Ovary (tissue), 9 donors: ENCODE data around the gene SPATC1L. TPM values are rescaled to one million over a fixed set of nuclear protein-coding genes. Genes with fewer than 3 reads are reported as not detected.

Experiments
- DNase-seq, 5 donors: peaks; one replicate each; pipeline ENCODE4 v3.0.0-alpha.2; 2019 to 2020
- H3K27ac ChIP-seq, 2 donors: fragments of 200-600 bp; one replicate each; pipeline versions ENCODE4 v1.5.1 to v1.8.0; 2019 to 2022
- H3K27me3 ChIP-seq: fragments of 200-600 bp; one replicate; pipeline ENCODE4 v1.8.0; 2022
- H3K36me3 ChIP-seq: fragments of 200-600 bp; sonication (generic); one replicate; pipeline ENCODE4 v1.5.1; 2019
- H3K4me1 ChIP-seq: one replicate; pipeline ENCODE4 v1.8.1; 2013; ENCODE audit warnings: mild to moderate bottlenecking, moderate library complexity; ENCODE audit not compliant: insufficient read depth
- H3K4me3 ChIP-seq: fragments of 200-600 bp; sonication (generic); one replicate; pipeline ENCODE4 v1.5.1; 2017
- H3K9me3 ChIP-seq, 2 donors: fragments of 200-600 bp in 1 of 2; sonication (generic) in 1 of 2; one replicate each; pipeline versions ENCODE4 v1.5.1 to v1.8.1; 2013 to 2019; ENCODE audit warnings: mild to moderate bottlenecking in 1 of 2, moderate library complexity in 1 of 2
- CTCF ChIP-seq, 3 donors: fragments of 450-650 bp in 2 of 3; fragments of 200-600 bp in 1 of 3; IDR thresholded peaks; one replicate each; pipeline versions ENCODE4 v1.5.1 to v1.8.0; 2016 to 2022; ENCODE audit warnings: antibody characterized with exemption in 3 of 3, mild to moderate bottlenecking in 1 of 3
- EP300 ChIP-seq: sonication (generic); formaldehyde crosslinking; IDR thresholded peaks from one replicate; pipeline ENCODE4 v1.6.1; 2017; ENCODE audit warnings: antibody characterized with exemption
- POLR2A ChIP-seq: fragments of 450-650 bp; IDR thresholded peaks from one replicate; pipeline ENCODE4 v1.6.1; 2017; ENCODE audit warnings: antibody characterized with exemption, mild to moderate bottlenecking, moderate library complexity
- WGBS, 3 donors: extraction: QIAGEN DNeasy Blood & Tissue Kit in 1 of 3; methylation state at CpG; one replicate each; pipeline versions ENCODE4 v1.1.5 to v1.1.7; 2013 to 2017; 5-methylcytosine and 5-hydroxymethylcytosine counted together
- intact Hi-C, 4 donors: fragments of 100-400 bp; cut with DNase I; formaldehyde crosslinking; loops; one replicate each; pipeline versions ENCODE4 v1.11.0 to v1.15.1; 2022 to 2023
- polyA plus RNA-seq, 2 donors: library from polyadenylated mRNA; stranded (reverse); fragments of 200-250 nt in 1 of 2; fragments of 350-450 nt in 1 of 2; fragmentation: Illumina TruSeq in 1 of 2; extraction: RNeasy Lipid Tissue Mini Kit (QIAGEN cat#74804) in 1 of 2; gene quantifications; one replicate each; pipeline ENCODE4 v1.2.3, GENCODE V29; 2013 to 2014
- total RNA-seq, 7 donors: library from RNA; depleted of rRNA in 2 of 7; stranded (reverse); fragments of >200 nt in 2 of 7; fragmentation: NEBNext Ultra II Directional in 3 of 7; extraction: Animal tissue kit (Norgen Biotek cat#: 25700) in 3 of 7; gene quantifications; one replicate each; pipeline versions ENCODE4 v1.1.0 to v1.2.4, GENCODE V29; 2016 to 2023
- donor health status: DM: no; HTN: no; CAD: no; lungs with moderate emphysema.
- donor health status: DM: no; HTN: no; CAD: no.
- donor health status: Bipolar disorder and iron deficiency.
- donor health status: DM: yes; HTN: yes; CAD: no.
- donor health status: DM: no; HTN: no; CAD: no.
- donor health status: DM: yes; HTN: yes; CAD: no.

The SPATC1L gene
- total and polyA plus RNA-seq, 9 donors: 2.8 to 21.3 (median 14.9) TPM

GRCh38 chr21:46199436-46200373 lies 15.4 kb upstream of the SPATC1L start:
- intact Hi-C loops: no loop called here
- DNase-seq: peak in 2 of 5 donors; percentile 0 to 4

GRCh38 chr21:46196733-46197132 lies 12.5 kb upstream of the SPATC1L start:
- DNase-seq: peak in 4 of 5 donors; percentile 11 to 29 (median 14)
- no peaks in the 10 kb centered on the region for H3K36me3 ChIP-seq
- H3K9me3 ChIP-seq: no peaks in the 10 kb centered on the region
- H3K27me3 ChIP-seq: no peaks in the 10 kb centered on the region
- intact Hi-C loops: no loop called here
- no peak overlapping the region for H3K27ac ChIP-seq
- H3K4me3 ChIP-seq: no peak overlapping the region
- no peaks in the 10 kb centered on the region for H3K4me1 ChIP-seq
- 88 to 89% (median 89%) methylated on average over 20 of the region's 20 CpGs for WGBS, 3 donors
- no peak for TF ChIP-seq EP300
- no peak for TF ChIP-seq CTCF (IDR thresholded peaks at IDR 0.05)

More at GRCh38 chr21:46199436-46200373, 15.4 kb upstream of the SPATC1L start:
- H3K36me3 ChIP-seq: no peaks in the 10 kb centered on the region
- H3K27me3 ChIP-seq: no peaks in the 10 kb centered on the region
- no peak overlapping the region for H3K4me3 ChIP-seq
- WGBS, 3 donors: 78 to 85% (median 83%) methylated on average over 13 of the region's 13 CpGs
- H3K4me1 ChIP-seq: no peaks in the 10 kb centered on the region
- H3K9me3 ChIP-seq: no peaks in the 10 kb centered on the region
- no peak overlapping the region for H3K27ac ChIP-seq
- TF ChIP-seq CTCF (IDR thresholded peaks at IDR 0.05): no peak
- no peak for TF ChIP-seq POLR2A
- TF ChIP-seq EP300: no peak

- Histone ChIP-seq H3K9me3 (no peaks in the 10 kb centered on the region), H3K4me1 (no peaks in the 10 kb centered on the region), H3K27me3 (no peaks in the 10 kb centered on the region), H3K4me3 (no peak overlapping the region), H3K27ac (no peak overlapping the region), H3K36me3 (no peaks in the 10 kb centered on the region)
- 88 to 95% (median 91%) methylated on average over 20 of the region's 20 CpGs for WGBS, 3 donors
- TF ChIP-seq CTCF (IDR thresholded peaks at IDR 0.05): no peak
- TF ChIP-seq POLR2A: no peak
- no peak for TF ChIP-seq EP300
- intact Hi-C loops: no loop called here
- peak in 4 of 5 donors; percentile 6 to 21 (median 10) for DNase-seq
Measured at GRCh38 chr21:46195595-46196195, 11.4 kb upstream of the SPATC1L start.

GRCh38 chr21:46194374-46195334 lies 10.4 kb upstream of the SPATC1L start:
- intact Hi-C loops: no loop called here
- Histone ChIP-seq H3K9me3 (no peaks in the 10 kb centered on the region), H3K36me3 (no peaks in the 10 kb centered on the region), H3K4me3 (no peak overlapping the region), H3K27ac (no peak overlapping the region), H3K4me1 (no peaks in the 10 kb centered on the region), H3K27me3 (no peaks in the 10 kb centered on the region)
- DNase-seq: peak in 4 of 5 donors; percentile 12 to 30 (median 14)
- TF ChIP-seq POLR2A (no peak), EP300 (no peak), CTCF (IDR thresholded peaks at IDR 0.05) (no peak)
- 90 to 92% (median 92%) methylated on average over 34 of the region's 34 CpGs for WGBS, 3 donors
